Right cardiac atrium (tissue), 5 donors: Measurements from ENCODE around the gene PCLO. TPM values are rescaled to one million over a fixed set of nuclear protein-coding genes. Genes with fewer than 3 reads are reported as not detected.
"Not testable (repeated sequence)": the region's sequence is repeated elsewhere in the genome, so short reads cannot be mapped to it uniquely, and the experiment has no call there.

ENCODE experiments used
- ATAC-seq, 2 donors: fragments of 200-7000 bp; cut with Tn5 transposase; one replicate each; pipeline versions ENCODE4 v1.8.0 to v1.9.1; 2020; ENCODE audit warnings: moderate library complexity in 2 of 2, mild to moderate bottlenecking in 1 of 2
- DNase-seq, 3 donors: peaks; one replicate each; pipeline ENCODE4 v3.0.0-alpha.2; 2020
- H3K27ac ChIP-seq: one replicate; pipeline ENCODE4 v1.5.1; 2013; ENCODE audit warnings: mild to moderate bottlenecking, low read length, control low read depth, moderate library complexity
- H3K27me3 ChIP-seq: one replicate; pipeline ENCODE4 v1.6.1; 2013; ENCODE audit not compliant: control insufficient read depth, insufficient read depth
- H3K4me1 ChIP-seq: one replicate; pipeline ENCODE4 v1.6.1; 2013; ENCODE audit warnings: low read length; ENCODE audit not compliant: control insufficient read depth, insufficient read depth
- H3K4me3 ChIP-seq: one replicate; pipeline ENCODE4 v1.5.1; 2013; ENCODE audit warnings: low read length, control low read depth
- H3K9me3 ChIP-seq: one replicate; pipeline ENCODE4 v1.6.1; 2013; ENCODE audit warnings: low read length; ENCODE audit not compliant: control insufficient read depth
- WGBS: extraction: QIAGEN DNeasy Blood & Tissue Kit; methylation state at CpG from one replicate; pipeline ENCODE4 v1.1.7; 2013; 5-methylcytosine and 5-hydroxymethylcytosine counted together
- intact Hi-C, 4 donors: fragments of 100-400 bp; cut with DNase I; formaldehyde crosslinking; loops; one replicate each; pipeline versions ENCODE4 v1.11.0 to v1.14.0; 2022 to 2023
- polyA plus RNA-seq: library from polyadenylated mRNA; stranded (reverse); fragments of 200-250 nt; gene quantifications from one replicate; pipeline ENCODE4 v1.2.3, GENCODE V29; 2013
- total RNA-seq, 4 donors: library from RNA; stranded (reverse); fragmentation: NEBNext Ultra II Directional; extraction: Animal tissue kit (Norgen Biotek cat#: 25700); gene quantifications; one replicate each; pipeline ENCODE4 v1.2.1, GENCODE V29; 2021
- donor health status: healthy with polysubstance abuse.
- donor health status: DM: no; HTN: yes; CAD: no.
- donor health status: DM: no; HTN: no; CAD: no.
- donor health status: DM: no; HTN: yes; CAD: no; lungs with severe emphysema.
- donor health status: DM: yes; HTN: yes; CAD: no.

PCLO gene
- total and polyA plus RNA-seq, 5 donors: 1.9 to 3.8 (median 3.2) TPM

- DNase-seq (no peak), ATAC-seq (no peak)
- 75% methylated on average over 3 of the region's 3 CpGs for WGBS
- no peaks in the 10 kb centered on the region for H3K9me3 ChIP-seq
- H3K27me3 ChIP-seq: no peaks in the 10 kb centered on the region
- H3K4me1 ChIP-seq: no peaks in the 10 kb centered on the region
- H3K27ac ChIP-seq: no peak overlapping the region
- H3K4me3 ChIP-seq: no peak overlapping the region
- intact Hi-C loops: no loop called here
These were observed 265.2 kb downstream of the PCLO start for GRCh38 chr7:82897500-82897899.

GRCh38 chr7:82894341-82894740 lies 268.3 kb downstream of the PCLO start:
- H3K4me1 ChIP-seq, H3K4me3 ChIP-seq, DNase-seq, H3K27ac ChIP-seq, H3K9me3 ChIP-seq, intact Hi-C loops, ATAC-seq, H3K27me3 ChIP-seq: not testable (repeated sequence)
- 63% methylated on average over 7 of the region's 7 CpGs for WGBS

- intact Hi-C loops: no loop called here
- Histone ChIP-seq H3K27ac (no peak overlapping the region), H3K4me1 (no peaks in the 10 kb centered on the region), H3K27me3 (no peaks in the 10 kb centered on the region), H3K4me3 (no peak overlapping the region), H3K9me3 (no peaks in the 10 kb centered on the region)
- ATAC-seq (no peak), DNase-seq (no peak)
- 44% methylated on average over 1 of the region's 1 CpG for WGBS
These were observed 276.4 kb downstream of the PCLO start for GRCh38 chr7:82886324-82886723.

GRCh38 chr7:82865856-82866255 lies 296.8 kb downstream of the PCLO start:
- ATAC-seq (no peak), DNase-seq (no peak)
- intact Hi-C loops: no loop called here
- H3K9me3 ChIP-seq: no peaks in the 10 kb centered on the region
- H3K4me1 ChIP-seq: no peaks in the 10 kb centered on the region
- H3K4me3 ChIP-seq: no peak overlapping the region
- no peak overlapping the region for H3K27ac ChIP-seq
- H3K27me3 ChIP-seq: no peaks in the 10 kb centered on the region
- 65% methylated on average over 6 of the region's 6 CpGs for WGBS

GRCh38 chr7:82859106-82859850 lies 303.4 kb downstream of the PCLO start:
- Histone ChIP-seq H3K27me3 (no peaks in the 10 kb centered on the region), H3K4me1 (no peaks in the 10 kb centered on the region), H3K9me3 (no peaks in the 10 kb centered on the region), H3K4me3 (no peak overlapping the region), H3K27ac (no peak overlapping the region)
- WGBS: 73% methylated on average over 1 of the region's 1 CpG
- ATAC-seq: no peak
- no peak for DNase-seq
- intact Hi-C loops: no loop called here

- DNase-seq: no peak
- no peak overlapping the region for H3K27ac ChIP-seq
- H3K4me3 ChIP-seq: no peak overlapping the region
- no peaks in the 10 kb centered on the region for H3K4me1 ChIP-seq
- no peaks in the 10 kb centered on the region for H3K27me3 ChIP-seq
- intact Hi-C loops: no loop called here
- WGBS: 90% methylated on average over 4 of the region's 4 CpGs
- H3K9me3 ChIP-seq: no peaks in the 10 kb centered on the region
- no peak for ATAC-seq
These were observed 311.6 kb downstream of the PCLO start for GRCh38 chr7:82851121-82851520.

- ATAC-seq (no peak), DNase-seq (no peak)
- Histone ChIP-seq H3K27me3 (no peaks in the 10 kb centered on the region), H3K4me3 (no peak overlapping the region), H3K4me1 (no peaks in the 10 kb centered on the region), H3K9me3 (no peaks in the 10 kb centered on the region), H3K27ac (no peak overlapping the region)
- intact Hi-C loops: no loop called here
- 86% methylated on average over 1 of the region's 1 CpG for WGBS
These were observed 320.9 kb downstream of the PCLO start for GRCh38 chr7:82841828-82842227.

- ATAC-seq: no peak
- intact Hi-C loops: no loop called here
- Histone ChIP-seq H3K9me3 (no peaks in the 10 kb centered on the region), H3K4me3 (no peak overlapping the region), H3K4me1 (no peaks in the 10 kb centered on the region), H3K27ac (no peak overlapping the region), H3K27me3 (no peaks in the 10 kb centered on the region)
- WGBS: 54% methylated on average over 3 of the region's 3 CpGs
- DNase-seq: no peak
These were observed 322.6 kb downstream of the PCLO start for GRCh38 chr7:82840061-82840460.

- no peaks in the 10 kb centered on the region for H3K27me3 ChIP-seq
- H3K27ac ChIP-seq: no peak overlapping the region
- H3K4me1 ChIP-seq: no peaks in the 10 kb centered on the region
- ATAC-seq (no peak), DNase-seq (no peak)
- H3K9me3 ChIP-seq: no peaks in the 10 kb centered on the region
- intact Hi-C loops: no loop called here
- H3K4me3 ChIP-seq: no peak overlapping the region
- WGBS: 52% methylated on average over 4 of the region's 4 CpGs
These were observed 323.1 kb downstream of the PCLO start for GRCh38 chr7:82839555-82839954.

- ATAC-seq: no peak
- Histone ChIP-seq H3K4me1 (no peaks in the 10 kb centered on the region), H3K9me3 (no peaks in the 10 kb centered on the region), H3K27ac (no peak overlapping the region), H3K27me3 (no peaks in the 10 kb centered on the region), H3K4me3 (no peak overlapping the region)
- DNase-seq: no peak
- intact Hi-C loops: no loop called here
These were observed 323.6 kb downstream of the PCLO start for GRCh38 chr7:82839063-82839462.

GRCh38 chr7:82838314-82838713 lies 324.4 kb downstream of the PCLO start:
- Histone ChIP-seq H3K27me3 (no peaks in the 10 kb centered on the region), H3K9me3 (no peaks in the 10 kb centered on the region), H3K27ac (no peak overlapping the region), H3K4me3 (no peak overlapping the region), H3K4me1 (no peaks in the 10 kb centered on the region)
- intact Hi-C loops: no loop called here
- ATAC-seq: no peak
- DNase-seq: no peak

GRCh38 chr7:82823073-82823472 lies 339.6 kb downstream of the PCLO start:
- no peak for ATAC-seq
- H3K27ac ChIP-seq: no peak overlapping the region
- no peak overlapping the region for H3K4me3 ChIP-seq
- H3K4me1 ChIP-seq: no peaks in the 10 kb centered on the region
- no peaks in the 10 kb centered on the region for H3K9me3 ChIP-seq
- WGBS: 75% methylated on average over 2 of the region's 2 CpGs
- H3K27me3 ChIP-seq: no peaks in the 10 kb centered on the region
- intact Hi-C loops: no loop called here
- no peak for DNase-seq
